GM19043 (cell line): ENCODE measurements around the gene HIVEP3.

ENCODE experiments used
- ATAC-seq: cut with Tn5 transposase; IDR thresholded peaks from one replicate; pipeline ENCODE4 v1.9.1; 2021; ENCODE audit warnings: low read depth; ENCODE audit not compliant: unreplicated experiment

HIVEP3 gene

DNA sequence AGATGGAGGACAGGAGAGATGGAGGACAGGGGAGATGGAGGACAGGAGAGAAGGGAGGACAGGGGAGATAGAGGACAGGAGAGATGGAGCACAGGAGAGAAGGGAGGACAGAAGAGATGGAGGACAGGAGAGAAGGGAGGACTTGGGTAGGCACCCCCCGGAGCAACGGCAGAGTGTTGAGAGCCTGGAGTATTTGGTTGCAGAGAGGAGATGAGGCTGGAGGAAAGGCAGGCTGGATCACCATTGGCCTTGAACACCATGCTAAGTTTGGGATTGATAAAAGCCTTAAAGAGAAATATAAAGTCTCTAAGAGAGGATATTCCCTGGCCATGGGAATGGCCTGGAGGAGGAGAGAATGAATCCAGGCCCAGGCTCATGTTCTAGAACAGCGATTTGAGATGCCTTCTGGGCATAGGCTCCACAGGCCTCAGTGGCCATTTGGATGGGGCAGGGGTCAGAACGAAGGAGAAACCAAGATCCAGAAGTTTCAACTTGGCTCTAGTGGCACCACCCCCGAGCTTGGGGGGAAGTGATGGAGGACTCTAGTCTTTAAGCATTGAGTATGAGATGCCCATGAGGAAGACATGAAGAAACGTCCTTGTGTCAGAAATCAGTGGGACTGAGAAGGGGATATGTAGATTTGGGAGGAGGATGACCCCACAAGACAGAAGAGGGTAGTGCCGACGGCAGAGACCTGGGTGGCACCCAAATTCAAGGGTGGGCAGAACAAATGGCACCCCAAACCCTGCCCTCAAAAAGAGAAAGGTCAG lies 386.3 kb downstream of the HIVEP3 start:
- ATAC-seq = no peak

DNA sequence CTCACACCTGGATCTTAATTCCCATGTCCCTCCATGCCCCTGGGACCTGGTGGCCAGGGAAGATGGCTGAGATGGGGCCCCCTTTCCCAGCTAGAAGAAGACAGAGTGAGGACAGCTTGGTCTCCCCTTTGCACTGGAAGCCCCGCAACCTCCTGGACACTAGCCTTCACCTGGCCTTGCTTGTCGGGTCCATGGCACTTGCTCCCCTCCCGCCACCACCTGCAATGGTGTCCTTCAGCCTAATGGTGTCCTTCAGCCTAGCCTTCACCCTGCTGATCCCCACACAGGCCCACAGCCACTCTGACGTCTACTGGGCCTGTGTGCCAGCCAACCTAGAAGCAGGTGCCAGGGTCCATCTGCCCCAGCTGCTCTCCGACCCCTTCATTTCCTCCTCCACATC lies 388.3 kb downstream of the HIVEP3 start:
- no peak for ATAC-seq

DNA sequence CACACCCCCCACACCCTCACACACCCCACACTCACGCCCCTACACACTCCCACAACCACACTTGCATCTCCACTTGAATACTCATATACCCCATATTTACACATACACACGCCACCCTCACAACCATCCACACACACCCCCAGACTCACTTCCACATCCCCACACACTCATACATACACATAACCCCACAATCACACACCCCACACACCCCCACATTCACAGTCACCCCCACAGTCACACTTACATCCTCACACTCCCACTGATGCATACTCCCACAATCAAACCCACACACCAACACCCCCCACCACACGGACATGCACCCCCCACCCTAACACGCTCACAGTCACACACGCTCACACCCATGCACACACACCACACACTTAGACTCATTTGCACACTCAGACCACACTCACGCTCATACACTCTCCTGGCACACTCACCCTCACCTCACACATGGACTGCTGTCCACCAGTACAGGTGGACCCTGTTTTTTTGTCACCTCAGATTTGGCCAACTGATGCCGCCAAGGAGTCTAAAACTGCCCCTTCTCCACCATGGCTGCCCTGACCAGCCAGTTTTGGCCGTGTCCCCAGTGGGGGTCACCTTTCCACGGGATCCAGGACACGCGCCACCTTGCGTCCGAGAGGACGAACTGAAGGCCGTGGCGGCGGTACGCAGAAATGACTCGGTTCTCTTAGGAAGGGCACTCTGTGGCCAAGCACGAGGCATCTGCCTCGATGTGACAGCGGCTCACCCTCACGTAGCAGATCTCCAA lies 388.9 kb downstream of the HIVEP3 start:
- no peak for ATAC-seq

DNA sequence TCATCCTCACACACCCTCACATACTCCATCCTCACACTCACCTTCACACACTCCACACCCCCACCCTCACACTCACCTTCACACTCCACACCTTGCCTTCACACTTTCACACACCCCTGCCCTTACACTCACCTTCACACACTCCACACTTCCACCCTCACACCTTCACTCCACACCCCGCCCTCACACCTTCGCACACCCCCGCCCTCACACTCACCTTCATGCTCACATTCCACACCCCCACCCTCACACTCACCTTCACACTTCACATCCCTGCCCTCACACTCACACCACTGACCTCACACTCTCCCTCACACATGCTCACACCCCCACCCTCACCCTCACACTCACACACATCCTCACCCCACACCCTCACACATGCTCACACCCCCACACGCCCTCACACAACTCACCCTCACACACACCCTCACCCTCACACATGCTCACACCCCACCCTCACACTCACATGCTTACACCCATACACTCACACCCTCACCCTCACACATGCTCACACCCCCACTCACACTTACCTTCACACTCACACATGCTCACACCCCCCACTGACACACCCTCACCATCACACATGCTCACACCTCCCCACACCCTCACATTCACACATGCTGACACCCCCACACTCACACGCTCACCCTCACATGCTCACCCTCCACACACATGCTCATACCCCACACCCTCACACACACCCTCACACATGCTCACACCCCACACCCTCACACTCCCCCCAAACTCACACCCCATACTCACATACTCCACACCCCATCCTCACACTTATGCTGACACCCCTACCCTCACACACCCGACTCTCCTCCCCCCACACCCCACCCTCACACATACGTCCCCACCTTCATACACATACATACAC lies 389.8 kb downstream of the HIVEP3 start:
- ATAC-seq = no peak

DNA sequence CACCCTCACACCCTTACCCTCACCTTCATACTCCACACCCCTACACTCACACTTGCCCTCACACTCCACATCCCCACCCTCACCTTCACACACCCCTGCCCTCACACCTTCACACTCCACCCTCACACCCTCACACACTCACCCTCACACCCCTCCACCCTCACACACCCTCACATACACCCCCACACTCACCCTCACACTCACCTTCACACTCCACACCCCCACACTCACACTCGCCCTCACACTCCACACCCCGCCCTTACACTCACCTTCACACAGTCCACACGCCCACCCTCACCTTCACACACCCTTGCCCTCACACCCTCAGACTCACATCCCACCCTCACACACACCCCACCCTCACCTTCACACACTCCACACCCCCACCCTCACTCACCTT lies 390.6 kb downstream of the HIVEP3 start:
- ATAC-seq = no peak

DNA sequence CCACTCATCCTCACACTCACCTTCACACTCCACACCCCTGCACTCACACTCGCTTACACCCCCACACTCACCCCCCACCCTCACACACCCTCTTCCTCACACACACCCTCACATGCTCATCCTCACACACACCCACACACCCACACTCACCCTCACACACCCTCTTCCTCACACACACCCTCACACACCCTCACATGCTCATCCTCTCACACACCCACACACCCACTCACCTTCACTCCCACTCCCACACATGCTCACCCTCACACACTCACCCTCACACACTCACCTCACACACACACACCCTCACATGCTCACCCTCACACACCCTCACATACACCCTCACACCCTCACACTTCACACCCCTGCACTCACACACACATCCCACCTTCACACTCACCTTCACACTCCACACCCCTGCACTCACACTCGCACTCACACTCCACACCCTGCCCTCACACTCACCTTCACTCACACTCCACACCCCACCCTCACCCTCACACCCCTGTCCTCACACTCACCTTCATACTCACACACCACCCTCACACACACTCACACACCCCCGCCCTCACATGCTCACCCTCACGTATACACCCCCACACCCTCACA lies 391.7 kb downstream of the HIVEP3 start:
- ATAC-seq = no peak

DNA sequence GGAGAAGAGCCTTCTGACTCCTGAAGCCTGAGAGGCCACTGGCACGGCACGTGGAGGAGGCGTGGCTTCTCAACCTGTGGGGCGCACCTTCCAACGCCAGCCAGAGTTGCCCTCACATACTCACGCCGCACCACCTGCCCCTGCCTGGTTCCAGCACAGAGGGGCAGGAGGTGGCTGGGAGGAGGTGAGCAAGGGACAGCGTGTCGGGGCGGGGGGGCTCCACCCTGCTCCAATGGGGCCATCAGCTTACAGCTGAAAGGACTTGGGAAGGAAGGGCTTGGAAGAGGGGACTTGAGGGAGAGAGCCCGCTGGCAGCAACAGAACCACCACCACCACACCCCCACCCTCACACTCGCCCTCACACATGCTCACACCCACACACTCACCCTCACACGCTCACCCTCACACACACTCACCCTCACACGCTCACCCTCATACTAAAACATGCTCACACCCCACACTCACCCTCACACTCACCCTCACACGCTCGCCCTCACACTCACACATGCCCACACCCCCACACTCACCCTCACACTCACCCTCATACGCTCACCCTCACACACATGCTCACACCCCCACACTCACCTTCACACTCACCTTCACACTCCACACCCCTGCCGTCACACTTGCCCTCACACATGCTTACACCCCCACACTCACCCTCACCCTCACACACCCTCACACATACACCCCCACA lies 392.7 kb downstream of the HIVEP3 start:
- no peak for ATAC-seq

DNA sequence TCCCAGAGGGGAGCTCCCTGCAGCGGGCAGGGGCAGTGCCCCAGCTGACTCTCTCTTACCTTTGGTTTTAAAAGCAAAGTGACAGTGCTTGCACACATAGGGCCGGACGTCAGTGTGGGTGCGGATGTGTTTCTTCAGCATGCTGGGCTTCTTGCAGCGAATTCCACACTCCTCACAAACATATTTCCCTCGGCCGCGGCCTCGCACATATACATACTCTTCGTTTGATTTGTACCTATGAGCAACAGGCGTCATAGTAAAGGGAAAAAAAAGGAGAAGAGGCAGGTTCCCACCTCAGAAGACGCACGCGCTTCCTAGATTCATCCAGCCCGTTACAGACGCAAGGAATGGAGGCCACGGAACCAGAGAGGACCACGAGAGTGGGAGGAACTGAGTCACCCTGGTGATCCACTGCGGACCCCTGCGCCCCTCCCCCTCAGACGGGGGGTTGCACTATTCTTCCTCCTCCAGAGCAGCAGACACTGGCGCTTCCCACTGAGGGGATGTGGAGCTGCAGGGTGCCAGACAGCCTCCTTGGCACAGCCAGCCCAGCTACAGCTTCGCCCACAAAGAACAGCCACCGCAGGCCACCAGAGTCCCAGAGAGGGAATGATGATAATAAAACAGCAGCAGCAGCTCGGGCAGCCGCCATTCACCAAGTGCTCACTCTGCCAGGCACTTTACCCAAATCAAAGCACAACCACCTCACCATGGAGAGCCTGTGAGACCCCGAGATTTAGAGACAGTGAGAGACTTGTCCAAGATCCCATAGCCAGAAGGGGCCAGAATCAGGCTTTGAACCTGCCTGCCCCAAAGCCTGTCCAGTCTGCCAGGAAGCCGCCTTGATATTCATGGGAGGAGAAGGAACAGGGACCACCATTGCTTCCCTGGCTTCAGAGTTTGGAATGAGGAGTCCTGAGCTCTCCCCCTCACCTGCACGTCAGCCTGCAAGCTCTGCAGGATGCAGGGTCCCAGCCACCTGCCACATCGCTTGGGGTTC lies 393.7 kb downstream of the HIVEP3 start:
- ATAC-seq = no peak

DNA sequence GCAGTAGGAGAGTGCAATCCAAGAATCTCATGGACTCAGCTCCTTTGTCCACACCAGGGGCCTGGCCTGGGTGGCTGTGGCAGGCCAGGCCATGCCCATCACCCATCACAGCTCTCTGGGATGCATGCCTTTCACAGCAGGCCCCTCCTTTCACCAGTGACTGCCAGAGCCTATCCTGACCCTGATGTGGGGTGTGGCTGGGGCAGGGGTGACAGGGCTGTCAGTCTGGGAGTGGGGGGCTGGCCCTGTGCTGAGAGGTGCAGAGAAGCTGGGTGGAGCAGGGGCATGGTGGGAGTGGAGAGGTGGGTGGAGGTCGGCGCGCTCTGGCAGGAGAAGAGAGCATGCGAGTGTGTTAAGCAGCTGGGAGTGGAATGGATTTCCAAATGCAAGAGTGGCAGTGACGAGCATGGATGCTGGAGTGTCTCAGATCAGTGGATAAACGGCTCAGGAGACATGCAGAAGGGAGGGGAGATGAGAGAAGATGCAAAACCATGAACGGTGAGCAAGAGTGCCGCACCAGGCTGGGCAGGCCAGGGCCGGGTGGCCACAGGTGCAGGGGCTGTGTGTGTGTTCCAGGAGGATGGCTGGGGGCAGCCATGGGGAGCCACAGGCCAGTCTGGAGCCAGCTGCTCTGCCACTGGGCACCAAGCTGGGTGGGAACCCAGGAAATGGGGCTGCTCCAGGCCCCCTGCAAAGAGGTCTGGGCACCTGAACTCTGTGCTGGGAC lies 394.6 kb downstream of the HIVEP3 start:
- no peak for ATAC-seq

DNA sequence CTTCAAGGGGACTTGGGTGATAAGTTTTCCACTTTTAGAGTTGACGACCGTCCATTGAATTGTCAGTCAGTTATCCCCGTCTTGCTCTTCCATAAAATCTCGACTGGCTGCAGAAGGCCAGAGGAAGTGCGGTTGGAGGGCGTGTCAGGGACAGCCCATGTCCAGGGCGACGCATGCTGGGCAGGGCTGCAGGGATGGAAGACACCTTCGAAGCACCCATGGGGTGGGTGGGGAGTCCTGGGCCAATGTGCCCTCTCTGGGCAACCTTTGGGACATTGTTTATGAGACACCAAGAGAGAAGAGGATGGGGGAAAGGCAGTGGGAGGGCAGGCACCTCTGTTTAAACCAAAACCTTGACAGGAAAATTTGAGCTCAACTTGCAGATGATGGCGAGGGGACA lies 395.7 kb downstream of the HIVEP3 start:
- ATAC-seq = no peak

DNA sequence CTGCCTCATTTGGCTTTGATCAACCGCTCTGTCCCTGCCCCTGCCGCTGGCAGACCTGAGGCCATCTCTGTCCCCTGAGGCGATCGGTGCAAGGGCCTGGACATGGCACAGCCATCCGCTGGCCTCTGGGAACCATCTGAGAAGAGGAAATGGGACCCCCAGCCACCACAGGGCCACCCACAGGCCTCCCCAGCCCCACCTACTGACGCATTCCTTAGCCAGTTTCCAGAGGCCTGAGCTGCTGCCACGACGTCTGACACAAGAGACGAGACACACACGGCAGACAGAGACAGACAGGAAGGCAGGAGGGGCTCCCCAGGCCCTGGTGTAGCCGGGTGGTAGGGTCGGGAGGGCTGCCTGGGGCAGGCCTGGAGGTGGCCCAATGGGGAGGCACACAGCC lies 397.0 kb downstream of the HIVEP3 start:
- no peak for ATAC-seq

DNA sequence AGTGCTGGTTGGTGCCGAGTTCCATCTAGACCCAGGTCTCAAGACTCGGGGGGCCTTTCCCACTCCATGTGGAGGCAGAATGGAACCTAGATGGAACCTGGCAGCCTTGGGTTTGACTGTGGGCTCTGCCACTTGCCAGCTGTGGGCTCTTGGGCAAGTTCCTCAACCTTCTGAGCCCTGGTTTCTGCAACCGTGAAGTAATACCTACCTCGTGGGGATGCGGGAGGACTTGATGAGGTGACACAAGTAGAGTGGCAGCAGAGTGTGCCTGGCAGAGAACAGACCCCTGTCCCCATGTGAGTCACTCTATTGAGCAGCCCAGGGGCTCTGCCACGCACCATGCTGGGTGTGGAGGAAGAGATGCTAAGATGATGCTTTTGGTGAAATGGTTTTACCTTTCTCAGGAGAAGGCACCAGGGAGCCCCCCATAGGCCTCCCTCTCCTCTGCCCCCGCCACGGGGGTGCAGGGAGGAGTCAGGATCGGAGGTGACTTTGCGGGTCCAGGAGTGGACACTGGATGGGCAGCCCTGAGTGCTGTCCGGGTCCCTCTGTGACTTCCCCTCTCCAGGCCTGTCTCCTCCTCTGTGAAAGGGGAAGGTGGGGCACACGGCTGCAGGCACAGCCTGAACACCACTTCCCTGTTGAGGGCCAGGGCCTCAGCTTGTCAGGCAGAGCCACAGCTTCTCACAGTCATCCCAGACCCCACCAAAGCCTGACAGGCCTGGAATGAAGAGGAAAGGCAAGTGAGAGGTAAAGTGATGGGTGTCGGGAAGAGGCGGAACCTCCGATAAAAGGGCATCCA lies 397.6 kb downstream of the HIVEP3 start:
- ATAC-seq = no peak

DNA sequence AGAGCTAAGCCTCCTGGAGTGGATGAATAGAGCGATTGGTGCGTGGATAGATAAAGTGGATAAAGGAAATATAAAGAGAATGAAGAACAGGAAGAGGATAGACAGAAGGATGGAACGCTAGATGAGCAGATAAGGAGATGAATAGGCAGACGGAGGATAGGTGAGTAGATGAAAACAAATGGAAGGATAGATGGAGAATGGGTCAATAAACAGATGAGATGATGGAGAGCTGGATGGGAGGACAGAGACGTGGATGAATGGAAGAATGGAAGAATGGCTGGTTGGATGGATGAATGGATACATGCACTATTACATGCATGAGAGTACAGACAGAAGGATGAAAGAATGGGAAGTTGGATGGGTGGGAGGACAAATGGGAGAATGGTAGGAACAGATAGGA lies 399.1 kb downstream of the HIVEP3 start:
- no peak for ATAC-seq

DNA sequence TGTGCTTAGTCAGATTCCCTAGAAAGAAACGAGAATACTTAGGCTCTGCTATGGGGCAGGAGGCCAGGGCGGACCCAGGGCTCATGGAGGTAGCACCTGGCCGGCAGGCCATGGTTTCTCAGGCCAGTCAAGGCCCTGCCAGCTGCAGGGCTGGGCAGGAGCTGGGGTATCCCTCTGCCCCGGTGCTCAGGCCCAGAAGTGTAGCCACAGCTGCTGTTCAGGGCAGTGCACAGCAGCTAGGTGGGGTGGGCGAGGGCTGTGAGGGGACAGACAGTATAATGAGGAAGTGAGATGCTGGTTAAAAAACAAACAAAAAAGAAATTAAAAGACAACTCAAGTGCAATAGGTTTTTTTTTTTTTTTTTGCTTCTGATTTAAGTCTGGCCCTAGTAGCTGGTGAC lies 400.3 kb downstream of the HIVEP3 start:
- no peak for ATAC-seq

DNA sequence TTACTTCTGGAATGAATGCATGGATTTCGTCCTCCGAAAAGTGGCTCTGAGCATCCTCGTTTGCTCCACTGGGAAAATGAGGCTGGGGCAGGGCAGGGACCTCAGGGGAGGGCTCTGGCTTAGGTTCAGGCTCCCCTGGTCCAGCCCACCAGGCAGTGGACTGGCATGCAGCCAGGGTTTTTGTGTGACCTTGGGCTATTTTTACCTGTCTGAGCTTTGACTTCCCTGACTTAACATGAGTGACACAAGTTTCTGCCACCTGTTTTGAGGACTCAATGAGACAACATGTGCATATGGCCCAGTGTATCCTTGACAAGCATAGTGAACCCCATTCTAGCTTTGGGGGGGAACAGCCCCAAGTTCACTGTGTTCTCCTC lies 401.7 kb downstream of the HIVEP3 start:
- ATAC-seq = no peak

DNA sequence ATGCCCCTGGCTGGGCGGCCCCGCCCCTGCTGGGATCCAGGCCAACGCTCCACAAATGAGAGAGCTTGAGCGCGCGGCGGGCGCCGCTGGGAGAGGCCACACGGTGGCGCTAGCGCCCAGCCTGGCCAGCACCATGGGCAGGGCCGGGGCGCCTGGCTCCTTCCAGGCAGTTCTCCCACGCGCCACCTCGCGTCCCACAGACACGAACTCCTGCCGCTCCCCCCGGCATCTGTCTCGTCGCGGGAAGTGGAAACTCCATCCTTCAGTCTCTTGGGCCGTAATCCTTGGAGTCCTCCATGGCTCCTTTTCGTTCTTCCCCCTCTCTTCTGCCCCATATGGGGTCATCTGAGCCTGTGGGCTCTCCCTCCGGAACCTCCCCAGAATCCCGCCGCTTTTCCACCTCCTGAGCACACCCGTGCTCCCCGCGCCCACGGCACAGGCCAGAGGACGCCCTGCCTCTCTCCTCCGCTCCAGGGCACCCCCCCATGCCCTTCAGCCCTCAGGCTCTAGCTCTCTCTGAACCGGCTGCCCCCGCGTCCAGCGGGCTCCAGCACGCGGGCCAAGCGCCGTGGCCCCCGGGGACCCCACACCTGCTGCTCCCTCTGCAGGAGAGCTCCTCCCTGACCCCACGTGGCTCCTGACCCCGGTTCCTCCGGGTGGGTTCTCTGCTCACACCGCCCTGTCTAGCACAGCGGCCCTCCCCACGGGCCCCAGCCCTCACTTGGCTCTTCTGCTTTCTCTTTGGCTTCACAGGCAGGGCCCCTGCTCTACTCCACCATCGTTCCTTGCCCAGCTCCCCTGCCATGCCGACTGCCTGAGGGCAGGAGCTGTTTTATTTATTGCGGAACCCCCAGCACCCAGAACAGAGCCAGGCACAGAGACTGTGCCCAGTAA lies 402.3 kb downstream of the HIVEP3 start:
- peak; percentile 67 for ATAC-seq

DNA sequence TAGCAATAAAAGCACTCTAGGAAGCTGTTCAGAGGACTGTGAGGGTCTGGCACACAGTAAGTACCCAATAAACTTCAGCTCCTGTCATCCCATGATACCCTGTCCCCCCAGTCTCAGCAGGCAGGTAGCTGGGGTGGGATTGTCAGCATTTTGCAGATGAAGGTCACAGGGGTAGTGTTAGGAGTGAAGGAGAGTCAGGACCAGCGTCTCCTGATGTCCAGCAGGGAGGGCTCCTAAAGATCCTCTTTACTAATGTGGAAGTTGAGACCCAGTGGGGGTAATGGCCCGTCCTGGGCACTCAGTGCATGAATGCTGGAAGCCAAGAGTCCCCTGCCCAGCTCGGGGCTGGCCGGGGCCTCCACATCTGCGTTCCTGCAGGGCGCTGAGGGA lies 402.9 kb downstream of the HIVEP3 start:
- ATAC-seq = no peak
